H1 (cell line): ENCODE results near the gene COL25A1.

Source experiments
- BRCA1 ChIP-seq: IDR thresholded peaks from 2 replicates; pipeline ENCODE4 v1.6.1; 2012; ENCODE audit warnings: low read depth, low read length, improper control_type of control experiment
- EGR1 ChIP-seq: IDR thresholded peaks from 2 replicates; pipeline ENCODE4 v1.6.1; 2011; ENCODE audit warnings: low read depth, low read length, borderline replicate concordance
- EP300 ChIP-seq, 2 experiments: IDR thresholded peaks; 1 replicate in 1 of 2; 2 replicates in 1 of 2; pipeline ENCODE4 v1.6.1; 2011 to 2012; ENCODE audit warnings: low read depth in 2 of 2, low read length in 2 of 2, mild to moderate bottlenecking in 2 of 2, borderline replicate concordance in 1 of 2, inconsistent platforms in 1 of 2, moderate library complexity in 1 of 2
- NRF1 ChIP-seq: IDR thresholded peaks from 2 replicates; pipeline ENCODE4 v1.6.1; 2011; ENCODE audit warnings: mild to moderate bottlenecking, low read depth, low read length, improper control_type of control experiment
- POLR2A ChIP-seq, 2 experiments: IDR thresholded peaks; 1 replicate in 1 of 2; 2 replicates in 1 of 2; pipeline ENCODE4 v1.6.1; 2011; ENCODE audit warnings: low read depth in 2 of 2, low read length in 2 of 2, mild to moderate bottlenecking in 2 of 2; ENCODE audit errors: control extremely low read depth in 1 of 2
- POLR2AphosphoS5 ChIP-seq: IDR thresholded peaks from 2 replicates; pipeline ENCODE4 v1.6.1; 2011; ENCODE audit warnings: low read depth, low read length
- RFX5 ChIP-seq: IDR thresholded peaks from 2 replicates; pipeline ENCODE4 v1.6.1; 2011; ENCODE audit warnings: low read depth, low read length, improper control_type of control experiment, borderline replicate concordance
- TAF1 ChIP-seq: IDR thresholded peaks from 2 replicates; pipeline ENCODE4 v1.6.1; 2011; ENCODE audit warnings: mild to moderate bottlenecking, low read depth, low read length
- TCF12 ChIP-seq: IDR thresholded peaks from 2 replicates; pipeline ENCODE4 v1.6.1; 2011; ENCODE audit warnings: low read depth, mild to moderate bottlenecking, low read length
- TF ChIP-seq, protein P1 (sequence below), 3 experiments: IDR thresholded peaks; 1 replicate in 2 of 3; 2 replicates in 1 of 3; pipeline versions ENCODE4 v1.5.1 to v1.6.1; 2011; ENCODE audit warnings: low read length in 3 of 3, mild to moderate bottlenecking in 3 of 3, inconsistent platforms in 2 of 3, low read depth in 1 of 3, moderate library complexity in 1 of 3; ENCODE audit not compliant: insufficient read depth in 1 of 3; ENCODE audit errors: control extremely low read depth in 1 of 3

DNA sequence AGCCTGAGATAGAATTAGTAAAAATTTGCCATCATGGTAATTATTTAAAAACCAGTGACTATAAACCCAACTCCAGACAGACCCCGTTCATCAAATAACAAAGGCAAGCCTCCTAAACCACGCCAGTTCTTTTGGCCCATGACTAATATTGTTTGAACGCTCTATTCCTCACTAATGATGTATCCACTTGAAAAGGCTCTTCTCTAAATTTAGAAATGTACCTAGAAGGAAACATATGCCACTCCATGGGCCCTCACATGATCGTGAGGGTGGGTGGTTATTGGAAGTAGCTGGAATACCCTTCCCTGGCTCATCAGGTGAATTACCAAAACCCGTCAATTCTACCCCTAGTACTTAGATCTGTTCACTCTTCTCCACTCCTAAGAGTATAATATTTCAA, 249.2 kb downstream of the COL25A1 start:
- TF ChIP-seq EGR1 (no peak), TAF1 (no peak), POLR2AphosphoS5 (no peak), BRCA1 (no peak), TCF12 (no peak), POLR2A (IDR thresholded peaks at IDR 0.05; ENCODE audit: control extremely low read depth in 1 of 2, low read depth in 2 of 2, low read length in 2 of 2) (no peak), EP300 (IDR thresholded peaks at IDR 0.05; ENCODE audit: borderline replicate concordance in 1 of 2, low read depth in 2 of 2, low read length in 2 of 2) (no peak), RFX5 (no peak), NRF1 (no peak)
- TF ChIP-seq, protein P1, sequence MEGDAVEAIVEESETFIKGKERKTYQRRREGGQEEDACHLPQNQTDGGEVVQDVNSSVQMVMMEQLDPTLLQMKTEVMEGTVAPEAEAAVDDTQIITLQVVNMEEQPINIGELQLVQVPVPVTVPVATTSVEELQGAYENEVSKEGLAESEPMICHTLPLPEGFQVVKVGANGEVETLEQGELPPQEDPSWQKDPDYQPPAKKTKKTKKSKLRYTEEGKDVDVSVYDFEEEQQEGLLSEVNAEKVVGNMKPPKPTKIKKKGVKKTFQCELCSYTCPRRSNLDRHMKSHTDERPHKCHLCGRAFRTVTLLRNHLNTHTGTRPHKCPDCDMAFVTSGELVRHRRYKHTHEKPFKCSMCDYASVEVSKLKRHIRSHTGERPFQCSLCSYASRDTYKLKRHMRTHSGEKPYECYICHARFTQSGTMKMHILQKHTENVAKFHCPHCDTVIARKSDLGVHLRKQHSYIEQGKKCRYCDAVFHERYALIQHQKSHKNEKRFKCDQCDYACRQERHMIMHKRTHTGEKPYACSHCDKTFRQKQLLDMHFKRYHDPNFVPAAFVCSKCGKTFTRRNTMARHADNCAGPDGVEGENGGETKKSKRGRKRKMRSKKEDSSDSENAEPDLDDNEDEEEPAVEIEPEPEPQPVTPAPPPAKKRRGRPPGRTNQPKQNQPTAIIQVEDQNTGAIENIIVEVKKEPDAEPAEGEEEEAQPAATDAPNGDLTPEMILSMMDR (IDR thresholded peaks at IDR 0.05; ENCODE audit: control extremely low read depth in 1 of 3, insufficient read depth in 1 of 3, low read depth in 1 of 3, low read length in 3 of 3), result no peak
